A549 (cell line): Measurements from ENCODE around the gene ABITRAM. TPM values are rescaled to one million over a fixed set of nuclear protein-coding genes. Genes with fewer than 3 reads are reported as not detected.
"Not testable (repeated sequence)": the region's sequence is repeated elsewhere in the genome, so short reads cannot be mapped to it uniquely, and the experiment has no call there.

ENCODE experiments used
- ATAC-seq, 2 experiments: fragments of 200-7000 bp in 1 of 2; fragments of >200 bp in 1 of 2; cut with Nextera tagmentation in 1 of 2; cut with Tn5 transposase in 1 of 2; 3 replicates each; pipeline versions ENCODE4 v1.8.0 to v1.9.1; 2018 to 2020; ENCODE audit warnings: mild to moderate bottlenecking in 1 of 2, moderate library complexity in 1 of 2
- CTCF ChIA-PET: fragments of 300-600 bp; sonication (Branson Sonifier 250); formaldehyde crosslinking; extraction: SDS; loops from one replicate; lab custom pipeline; 2021; ENCODE audit warnings: antibody characterized with exemption, inconsistent platforms; lab: Yijun Ruan, JAX
- POLR2A ChIA-PET: fragments of 350-600 bp; formaldehyde crosslinking; extraction: SDS; loops from one replicate; lab custom pipeline; 2021; ENCODE audit warnings: antibody characterized with exemption, inconsistent platforms; lab: Yijun Ruan, JAX
- DNase-seq, 2 experiments: peaks; one replicate each; pipeline versions ENCODE4 v3.0.0 to v3.0.0-alpha.2; 2011 to 2016; ENCODE audit warnings: low read depth in 1 of 2, low spot score in 1 of 2
- FAIRE-seq: peaks from 2 replicates; lab custom pipeline; 2011; peaks lifted over from hg19 to GRCh38; lab: Jason Lieb, UNC
- H3K27ac ChIP-seq, 2 experiments: fragments of >200 bp; sonication (Bioruptor Twin); formaldehyde crosslinking; 3 replicates each; pipeline ENCODE4 v1.5.1; 2016 to 2017
- H3K4me1 ChIP-seq: fragments of >200 bp; sonication (Bioruptor Twin); formaldehyde crosslinking; 3 replicates; pipeline ENCODE4 v1.6.1; 2016
- H3K4me2 ChIP-seq: fragments of >200 bp; sonication (Bioruptor Twin); formaldehyde crosslinking; 3 replicates; pipeline ENCODE4 v1.6.1; 2016
- H3K4me3 ChIP-seq: fragments of >200 bp; sonication (Bioruptor Twin); formaldehyde crosslinking; 3 replicates; pipeline ENCODE4 v1.5.1; 2016
- H3K9me3 ChIP-seq: fragments of >200 bp; sonication (Bioruptor Twin); formaldehyde crosslinking; 3 replicates; pipeline ENCODE4 v1.6.1; 2016
- CBX2 ChIP-seq: fragments of 200-600 bp; sonication (generic); IDR thresholded peaks from 2 replicates; pipeline ENCODE4 v1.6.1; 2016; ENCODE audit warnings: low read depth, mild to moderate bottlenecking, borderline replicate concordance
- CEBPB ChIP-seq, 2 experiments: fragments of >200 bp in 1 of 2; sonication (Bioruptor Twin) in 1 of 2; formaldehyde crosslinking in 1 of 2; IDR thresholded peaks; 2 replicates each; pipeline ENCODE4 v1.6.1; 2012 to 2016
- CHD2 ChIP-seq: fragments of 150-350 bp; IDR thresholded peaks from 2 replicates; pipeline ENCODE4 v1.6.1; 2014; ENCODE audit warnings: low read length; ENCODE audit not compliant: partially characterized antibody
- GATA3 ChIP-seq: IDR thresholded peaks from 2 replicates; pipeline ENCODE4 v1.6.1; 2012; ENCODE audit warnings: borderline replicate concordance
- HOXA7 ChIP-seq: fragments of 250-450 bp; sonication (Bioruptor Pico); IDR thresholded peaks from 2 replicates; pipeline ENCODE4 v1.5.0; 2020; ENCODE audit warnings: mild to moderate bottlenecking, moderate library complexity
- JUN ChIP-seq, 2 experiments: fragments of >200 bp; sonication (Bioruptor Twin); formaldehyde crosslinking; IDR thresholded peaks; 2 replicates in 1 of 2; 3 replicates in 1 of 2; pipeline ENCODE4 v1.6.1; 2016 to 2017
- KDM5A ChIP-seq: fragments of 200-600 bp; sonication (generic); IDR thresholded peaks from 2 replicates; pipeline ENCODE4 v1.6.1; 2016; ENCODE audit warnings: antibody characterized with exemption, mild to moderate bottlenecking
- NFE2L2 ChIP-seq: fragments of 150-350 bp; conservative IDR thresholded peaks from 2 replicates; pipeline ENCODE4 v1.6.1; 2014; ENCODE audit warnings: low read length
- PHF8 ChIP-seq: fragments of 200-600 bp; sonication (generic); IDR thresholded peaks from 2 replicates; pipeline ENCODE4 v1.6.1; 2016; ENCODE audit warnings: low read depth, mild to moderate bottlenecking, antibody characterized with exemption, moderate library complexity, borderline replicate concordance
- RAD21 ChIP-seq, 2 experiments: fragments of >200 bp in 1 of 2; sonication (Bioruptor Twin) in 1 of 2; formaldehyde crosslinking in 1 of 2; IDR thresholded peaks in 1 of 2; conservative IDR thresholded peaks in 1 of 2; 2 replicates in 1 of 2; 3 replicates in 1 of 2; pipeline ENCODE4 v1.6.1; 2012 to 2018; ENCODE audit warnings: inconsistent platforms in 1 of 2
- RARB ChIP-seq: fragments of 250-450 bp; sonication (Bioruptor Pico); IDR thresholded peaks from 2 replicates; pipeline ENCODE4 v1.8.0; 2021; ENCODE audit warnings: mild to moderate bottlenecking, moderate library complexity
- RCOR1 ChIP-seq: fragments of 150-350 bp; IDR thresholded peaks from 2 replicates; pipeline ENCODE4 v1.6.1; 2014; ENCODE audit warnings: antibody characterized with exemption, low read length, low read depth
- SMC3 ChIP-seq: fragments of >200 bp; sonication (Bioruptor Twin); formaldehyde crosslinking; IDR thresholded peaks from 3 replicates; pipeline ENCODE4 v1.6.1; 2018; ENCODE audit warnings: inconsistent platforms
- TFCP2L1 ChIP-seq: fragments of 250-450 bp; sonication (Bioruptor Pico); IDR thresholded peaks from 2 replicates; pipeline ENCODE4 v1.5.0; 2021; ENCODE audit warnings: mild to moderate bottlenecking
- WGBS: methylation state at CpG from one replicate; pipeline ENCODE4 v1.1.6; 2017; ENCODE audit errors: missing lambda C conversion rate; 5-methylcytosine and 5-hydroxymethylcytosine counted together
- polyA plus RNA-seq, 4 experiments: library from polyadenylated mRNA; depleted of rRNA in 3 of 4; stranded (reverse); fragments of >200 nt; fragmentation: RNase III in 1 of 4; extraction: RNeasy Plus Mini Kit Qiagen cat#74134 plus additional on column Dnase treatment in 1 of 4; gene quantifications; 2 replicates in 3 of 4; 3 replicates in 1 of 4; pipeline ENCODE4 v1.2.3, GENCODE V29; 2011 to 2017
- TF ChIP-seq, protein P1 (sequence below): fragments of 250-450 bp; sonication (Bioruptor Pico); IDR thresholded peaks from 2 replicates; pipeline ENCODE4 v1.5.0; 2021; ENCODE audit warnings: mild to moderate bottlenecking, moderate library complexity, borderline replicate concordance
- TF ChIP-seq, protein P2 (sequence below): fragments of >200 bp; sonication (Bioruptor Twin); formaldehyde crosslinking; IDR thresholded peaks from 3 replicates; pipeline ENCODE4 v1.5.1; 2016
- TF ChIP-seq, protein P3 (sequence below): fragments of 450-650 bp; IDR thresholded peaks from 2 replicates; pipeline ENCODE4 v1.6.1; 2014; ENCODE audit warnings: antibody characterized with exemption
- TF ChIP-seq, protein P4 (sequence below): IDR thresholded peaks from 2 replicates; pipeline ENCODE4 v1.6.1; 2012; ENCODE audit warnings: low read depth, borderline replicate concordance

Gene ABITRAM
- polyA plus RNA-seq, 2 of the 4 experiments (the other 2 are of a cell fraction), result 18.7 to 38.2 TPM

DNA sequence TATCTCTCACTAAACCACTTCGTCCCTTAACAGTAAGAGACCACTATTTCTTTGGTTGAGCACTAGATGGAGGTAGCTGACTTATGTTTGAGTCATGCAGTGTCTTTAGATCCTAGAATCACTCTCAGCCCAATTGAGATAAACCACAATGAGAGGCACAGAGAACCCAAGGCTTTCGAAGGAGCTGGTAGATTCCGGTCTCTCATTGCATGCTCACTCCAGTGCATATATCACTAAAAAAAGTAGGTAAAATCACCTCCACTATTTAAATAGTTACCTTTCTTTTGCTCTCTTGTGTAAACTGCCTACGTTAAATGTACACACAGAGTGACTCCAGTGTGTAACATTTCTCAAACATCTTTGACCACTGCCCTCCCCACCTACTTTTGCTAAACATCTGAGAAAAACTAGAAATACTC is 44.5 kb upstream of the ABITRAM start:
- no peaks in the 10 kb centered on the region for H3K9me3 ChIP-seq
- TF ChIP-seq, protein P1, sequence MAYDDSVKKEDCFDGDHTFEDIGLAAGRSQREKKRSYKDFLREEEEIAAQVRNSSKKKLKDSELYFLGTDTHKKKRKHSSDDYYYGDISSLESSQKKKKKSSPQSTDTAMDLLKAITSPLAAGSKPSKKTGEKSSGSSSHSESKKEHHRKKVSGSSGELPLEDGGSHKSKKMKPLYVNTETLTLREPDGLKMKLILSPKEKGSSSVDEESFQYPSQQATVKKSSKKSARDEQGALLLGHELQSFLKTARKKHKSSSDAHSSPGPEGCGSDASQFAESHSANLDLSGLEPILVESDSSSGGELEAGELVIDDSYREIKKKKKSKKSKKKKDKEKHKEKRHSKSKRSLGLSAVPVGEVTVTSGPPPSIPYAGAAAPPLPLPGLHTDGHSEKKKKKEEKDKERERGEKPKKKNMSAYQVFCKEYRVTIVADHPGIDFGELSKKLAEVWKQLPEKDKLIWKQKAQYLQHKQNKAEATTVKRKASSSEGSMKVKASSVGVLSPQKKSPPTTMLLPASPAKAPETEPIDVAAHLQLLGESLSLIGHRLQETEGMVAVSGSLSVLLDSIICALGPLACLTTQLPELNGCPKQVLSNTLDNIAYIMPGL (CRISPR knock-in tag), result no peak
- TF ChIP-seq RAD21 (conservative IDR thresholded peaks at IDR 0.05 in 1 of 2, IDR thresholded peaks at IDR 0.05 in 1 of 2) (peak in 1 of 2 experiments; percentile 52; a peak in 4 of 5 replicates), GATA3 (no peak), TFCP2L1 (CRISPR knock-in tag) (no peak), PHF8 (no peak), SMC3 (0 out of 3 replicates have a peak, but pooled peaks have one; percentile 11), CEBPB (IDR thresholded peaks at IDR 0.05) (no peak)
- TF ChIP-seq, protein P2, sequence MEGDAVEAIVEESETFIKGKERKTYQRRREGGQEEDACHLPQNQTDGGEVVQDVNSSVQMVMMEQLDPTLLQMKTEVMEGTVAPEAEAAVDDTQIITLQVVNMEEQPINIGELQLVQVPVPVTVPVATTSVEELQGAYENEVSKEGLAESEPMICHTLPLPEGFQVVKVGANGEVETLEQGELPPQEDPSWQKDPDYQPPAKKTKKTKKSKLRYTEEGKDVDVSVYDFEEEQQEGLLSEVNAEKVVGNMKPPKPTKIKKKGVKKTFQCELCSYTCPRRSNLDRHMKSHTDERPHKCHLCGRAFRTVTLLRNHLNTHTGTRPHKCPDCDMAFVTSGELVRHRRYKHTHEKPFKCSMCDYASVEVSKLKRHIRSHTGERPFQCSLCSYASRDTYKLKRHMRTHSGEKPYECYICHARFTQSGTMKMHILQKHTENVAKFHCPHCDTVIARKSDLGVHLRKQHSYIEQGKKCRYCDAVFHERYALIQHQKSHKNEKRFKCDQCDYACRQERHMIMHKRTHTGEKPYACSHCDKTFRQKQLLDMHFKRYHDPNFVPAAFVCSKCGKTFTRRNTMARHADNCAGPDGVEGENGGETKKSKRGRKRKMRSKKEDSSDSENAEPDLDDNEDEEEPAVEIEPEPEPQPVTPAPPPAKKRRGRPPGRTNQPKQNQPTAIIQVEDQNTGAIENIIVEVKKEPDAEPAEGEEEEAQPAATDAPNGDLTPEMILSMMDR, result peak; percentile 35; the same call in 1 of the 3 replicates
- ChIA-PET CTCF (interaction anchor here (0.7 to 2.3 kb wide), 16 partner anchors 10 to 581 kb away, joined by 3 to 8 read pairs (median 3); partner anchors contain the start of gene FRRS1L), POLR2A (no interaction called here)
- 90% methylated on average over 4 of the region's 4 CpGs for WGBS
- DNase-seq, result peak in 1 of 2 experiments; percentile 34
- H3K4me1 ChIP-seq, result peaks cover 23% of the 10 kb centered on the region
- FAIRE-seq, result no peak
- H3K4me2 ChIP-seq, result no peak overlapping the region
- ATAC-seq, result peak; percentile 64 to 78; a peak in 4 of 6 replicates
- no peak overlapping the region for H3K4me3 ChIP-seq
- no peak overlapping the region for H3K27ac ChIP-seq

DNA sequence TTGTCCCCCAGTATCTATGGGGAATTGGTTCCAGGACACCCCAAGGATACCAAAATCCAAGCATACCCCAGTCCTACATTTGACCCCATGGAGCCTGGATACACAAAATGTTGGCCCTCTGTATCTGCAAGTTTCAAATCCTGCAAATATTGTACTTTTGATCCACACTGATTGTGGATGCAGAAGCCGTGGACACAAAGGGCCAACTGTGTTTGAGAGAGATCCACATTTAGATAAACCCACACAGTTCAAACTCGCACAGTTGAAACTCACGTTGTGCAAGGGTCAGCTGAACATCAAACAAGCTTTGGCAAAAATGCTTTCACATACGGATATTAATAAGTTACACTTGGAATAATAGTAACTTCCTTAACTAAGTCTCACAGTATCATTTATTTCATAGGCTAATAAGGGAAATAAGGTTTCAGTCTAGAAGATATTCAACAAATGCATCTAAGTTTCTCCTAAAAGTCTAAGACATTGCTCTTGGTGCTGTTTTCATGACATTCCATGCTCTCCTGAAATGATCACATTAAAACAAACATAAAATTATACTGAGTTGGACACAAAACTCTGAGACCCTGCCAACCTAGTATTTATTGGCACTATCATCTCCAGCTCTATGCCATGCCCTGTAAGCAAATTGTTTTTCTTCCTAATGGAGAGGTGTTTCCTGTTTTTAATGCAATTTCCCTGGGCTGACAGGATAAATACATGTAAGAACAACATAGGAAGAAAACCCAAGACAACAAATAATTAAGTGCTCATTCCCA is 39.8 kb upstream of the ABITRAM start:
- H3K27ac ChIP-seq, result no peak overlapping the region
- no peak for FAIRE-seq
- WGBS, result 92% methylated on average over 4 of the region's 4 CpGs
- H3K4me1 ChIP-seq, result no peaks in the 10 kb centered on the region
- TF ChIP-seq, protein P3, sequence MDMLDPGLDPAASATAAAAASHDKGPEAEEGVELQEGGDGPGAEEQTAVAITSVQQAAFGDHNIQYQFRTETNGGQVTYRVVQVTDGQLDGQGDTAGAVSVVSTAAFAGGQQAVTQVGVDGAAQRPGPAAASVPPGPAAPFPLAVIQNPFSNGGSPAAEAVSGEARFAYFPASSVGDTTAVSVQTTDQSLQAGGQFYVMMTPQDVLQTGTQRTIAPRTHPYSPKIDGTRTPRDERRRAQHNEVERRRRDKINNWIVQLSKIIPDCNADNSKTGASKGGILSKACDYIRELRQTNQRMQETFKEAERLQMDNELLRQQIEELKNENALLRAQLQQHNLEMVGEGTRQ, result no peak
- TF ChIP-seq KDM5A (no peak), CHD2 (no peak), JUN (IDR thresholded peaks at IDR 0.05) (no peak), RARB (CRISPR knock-in tag) (no peak)
- DNase-seq, result no peak
- H3K9me3 ChIP-seq, result no peaks in the 10 kb centered on the region
- H3K4me2 ChIP-seq, result no peak overlapping the region
- CTCF ChIA-PET, result interaction anchor here (0.9 kb wide), 2 partner anchors 10 to 43 kb away, joined by 3 to 4 read pairs; no protein-coding TSS in a partner anchor
- H3K4me3 ChIP-seq, result no peak overlapping the region
- no peak for ATAC-seq
- POLR2A ChIA-PET, result no interaction called here

DNA sequence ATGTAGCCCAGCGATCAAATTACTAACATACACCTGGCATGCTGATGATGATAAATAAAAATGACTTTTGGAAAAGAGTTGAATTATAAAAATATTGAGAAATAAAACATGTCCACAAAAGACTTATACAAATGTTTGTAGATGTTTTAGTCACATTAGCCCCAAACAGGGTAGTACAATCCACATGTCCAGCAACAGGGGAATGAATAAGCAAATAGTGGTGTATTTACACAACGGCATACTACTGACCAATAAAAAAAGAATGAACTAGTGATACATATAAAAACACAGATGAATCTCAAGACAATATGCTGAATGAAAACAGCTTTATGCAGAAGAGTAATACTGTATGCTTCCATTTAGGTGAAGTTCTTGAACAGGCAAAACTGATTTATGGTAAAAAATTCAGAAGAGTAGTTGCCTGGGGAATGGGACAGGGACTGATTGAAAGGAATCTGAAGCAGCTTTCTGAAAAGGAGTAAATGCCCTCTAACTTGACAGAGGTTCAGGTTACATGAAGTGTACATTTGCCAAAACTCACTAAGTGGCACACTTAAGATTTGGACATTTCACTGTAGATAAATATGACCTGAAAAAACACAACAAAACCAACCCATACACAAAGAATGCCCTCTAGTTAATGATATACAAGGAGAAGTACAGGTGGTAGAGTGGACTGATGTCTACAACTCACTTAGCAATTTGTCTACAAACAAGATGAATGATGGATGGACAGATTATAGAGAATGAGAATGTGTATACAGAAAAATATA is 36.7 kb upstream of the ABITRAM start:
- FAIRE-seq (no peak), ATAC-seq (no peak), DNase-seq (no peak)
- 87% methylated on average over 2 of the region's 2 CpGs for WGBS
- POLR2A ChIA-PET, result no interaction called here
- Histone ChIP-seq H3K9me3 (no peaks in the 10 kb centered on the region), H3K27ac (no peak overlapping the region), H3K4me1 (no peaks in the 10 kb centered on the region), H3K4me2 (no peak overlapping the region), H3K4me3 (no peak overlapping the region)
- TF ChIP-seq KDM5A (no peak), PHF8 (no peak), HOXA7 (CRISPR knock-in tag) (no peak), CEBPB (IDR thresholded peaks at IDR 0.05) (no peak), RAD21 (conservative IDR thresholded peaks at IDR 0.05 in 1 of 2, IDR thresholded peaks at IDR 0.05 in 1 of 2) (no peak), NFE2L2 (no peak), RCOR1 (no peak), CBX2 (no peak), GATA3 (no peak)
- TF ChIP-seq, protein P4, sequence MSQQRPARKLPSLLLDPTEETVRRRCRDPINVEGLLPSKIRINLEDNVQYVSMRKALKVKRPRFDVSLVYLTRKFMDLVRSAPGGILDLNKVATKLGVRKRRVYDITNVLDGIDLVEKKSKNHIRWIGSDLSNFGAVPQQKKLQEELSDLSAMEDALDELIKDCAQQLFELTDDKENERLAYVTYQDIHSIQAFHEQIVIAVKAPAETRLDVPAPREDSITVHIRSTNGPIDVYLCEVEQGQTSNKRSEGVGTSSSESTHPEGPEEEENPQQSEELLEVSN, result no peak
- CTCF ChIA-PET, result no interaction called here

DNA sequence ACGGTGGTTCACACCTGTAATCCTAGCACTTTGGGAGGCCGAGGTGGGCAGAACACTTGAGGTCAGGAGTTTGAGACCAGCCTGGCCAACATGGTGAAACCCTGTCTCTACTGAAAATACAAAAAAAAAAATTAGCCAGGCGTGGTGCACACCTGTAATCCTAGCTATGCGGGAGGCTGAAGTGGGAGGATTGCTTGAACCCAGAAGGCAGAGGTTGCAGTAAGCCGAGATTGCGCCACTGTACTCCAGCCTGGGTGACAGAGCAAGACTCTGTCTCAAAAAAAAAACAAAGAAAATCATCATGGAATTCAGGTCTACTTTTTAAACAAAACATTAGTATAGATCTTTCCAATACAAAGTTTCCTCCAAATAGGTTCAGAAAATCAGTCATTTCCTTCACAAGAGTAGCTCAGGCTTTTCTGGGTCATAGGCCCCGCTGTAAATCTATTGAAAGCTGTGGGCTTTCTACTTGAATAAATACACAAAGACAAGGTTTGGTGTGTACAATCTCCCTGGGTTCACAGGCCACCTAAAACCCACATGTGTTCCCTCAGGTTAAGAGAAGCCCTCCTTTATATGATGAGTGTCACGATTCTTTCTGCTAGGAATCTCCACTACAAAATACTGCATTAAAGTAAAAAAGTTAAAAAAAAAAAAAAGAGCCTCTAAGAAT is 35.0 kb upstream of the ABITRAM start:
- 90% methylated on average over 8 of the region's 8 CpGs for WGBS
- CTCF ChIA-PET, result interaction anchor here (0.6 to 1.9 kb wide), 10 partner anchors 10 to 1471 kb away, joined by 3 to 7 read pairs (median 4); no protein-coding TSS in a partner anchor
- POLR2A ChIA-PET, DNase-seq, H3K4me2 ChIP-seq, ATAC-seq, H3K9me3 ChIP-seq, H3K4me1 ChIP-seq, H3K27ac ChIP-seq, FAIRE-seq, H3K4me3 ChIP-seq: not testable (repeated sequence)
